SU-DHL-6 (cell line): Measurements from ENCODE around the gene POLN.

Source experiments
- H2AFZ ChIP-seq: fragments of 200-600 bp; sonication (generic); 2 replicates; pipeline ENCODE4 v1.6.1; 2014; ENCODE audit warnings: low read depth, mild to moderate bottlenecking, moderate library complexity, mixed read lengths, antibody characterized with exemption, low read length; ENCODE audit not compliant: severe bottlenecking
- H3F3A ChIP-seq: fragments of 200-600 bp; shearing (Covaris generic); 2 replicates; pipeline ENCODE4 v1.6.0; 2016; ENCODE audit warnings: antibody characterized with exemption, mild to moderate bottlenecking; ENCODE audit not compliant: insufficient read depth
- H3K27ac ChIP-seq: fragments of 200-600 bp; sonication (generic); 2 replicates; pipeline ENCODE4 v1.5.1; 2016; ENCODE audit warnings: low read depth, mild to moderate bottlenecking, low read length, moderate library complexity, mixed read lengths
- H3K27me3 ChIP-seq: fragments of 200-600 bp; sonication (generic), shearing (Covaris generic); 2 replicates; pipeline ENCODE4 v1.6.0; 2014; ENCODE audit warnings: mild to moderate bottlenecking, low read length
- H3K36me3 ChIP-seq: fragments of 200-600 bp; sonication (generic); 2 replicates; pipeline ENCODE4 v1.6.1; 2014; ENCODE audit warnings: mild to moderate bottlenecking, low read length, mixed read lengths
- H3K4me2 ChIP-seq: fragments of 300-600, 200-600 bp; shearing (Covaris generic), sonication (generic); 2 replicates; pipeline ENCODE4 v1.6.0; 2014; ENCODE audit warnings: low read length, low read depth, mild to moderate bottlenecking; ENCODE audit not compliant: poor library complexity, severe bottlenecking
- H3K4me3 ChIP-seq: fragments of 200-600 bp; sonication (generic); 2 replicates; pipeline ENCODE4 v1.5.1; 2014; ENCODE audit warnings: antibody characterized with exemption, low read length, mild to moderate bottlenecking, mixed read lengths; ENCODE audit not compliant: insufficient read depth, poor library complexity, severe bottlenecking
- H3K79me2 ChIP-seq: fragments of 200-600 bp; sonication (generic); 2 replicates; pipeline ENCODE4 v1.6.1; 2014; ENCODE audit warnings: mild to moderate bottlenecking, low read length, moderate library complexity; ENCODE audit not compliant: insufficient read depth
- H3K9ac ChIP-seq: fragments of 200-600 bp; sonication (generic); 2 replicates; pipeline ENCODE4 v1.7.0; 2014; ENCODE audit warnings: mild to moderate bottlenecking, low read length
- H3K9me2 ChIP-seq: fragments of 200-600 bp; sonication (generic); replicated peaks from 2 replicates; pipeline ENCODE4 v1.6.1; 2014; ENCODE audit warnings: low read length; ENCODE audit not compliant: insufficient read depth
- H3K9me3 ChIP-seq: fragments of 200-600 bp; sonication (generic); 2 replicates; pipeline ENCODE4 v1.6.1; 2014; ENCODE audit warnings: low read length, mixed read lengths; ENCODE audit not compliant: insufficient read depth
- H4K20me1 ChIP-seq: fragments of 200-600 bp; sonication (generic); 2 replicates; pipeline ENCODE4 v1.6.1; 2014; ENCODE audit warnings: low read depth, mild to moderate bottlenecking, antibody characterized with exemption, low read length, moderate library complexity, mixed read lengths
- EZH2phosphoT487 ChIP-seq: fragments of 200-600 bp; sonication (generic), shearing (Covaris generic); conservative IDR thresholded peaks from 2 replicates; pipeline ENCODE4 v1.6.1; 2018; ENCODE audit warnings: mild to moderate bottlenecking, antibody characterized with exemption, low read length, moderate library complexity, mixed read lengths
- TF ChIP-seq, protein P1 (sequence below): fragments of 200-600 bp; sonication (generic); IDR thresholded peaks from one replicate; pipeline ENCODE4 v1.5.1; 2017; ENCODE audit warnings: antibody characterized with exemption, mild to moderate bottlenecking, low read length, moderate library complexity; ENCODE audit not compliant: insufficient read depth, poor library complexity, severe bottlenecking

The POLN gene

DNA sequence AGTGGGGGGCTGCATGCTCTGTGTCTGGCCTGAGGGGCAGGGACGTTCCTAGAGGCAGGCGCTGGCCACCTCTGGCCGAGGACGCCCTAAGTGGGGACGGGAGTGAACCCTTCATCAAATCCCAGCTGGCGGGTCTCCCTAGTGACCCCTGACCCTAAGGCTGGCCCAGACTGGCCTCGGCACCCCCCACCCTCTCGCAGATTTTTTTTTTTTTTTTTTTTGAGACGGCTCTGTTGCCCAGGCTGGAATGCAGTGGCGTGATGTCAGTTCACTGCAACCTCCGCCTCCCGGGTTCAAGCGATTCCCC lies 21.0 kb upstream of the POLN start:
- Histone ChIP-seq H3K9me3 (no peaks in the 10 kb centered on the region), H3K4me2 (peak overlapping the region; percentile 80), H3F3A (no peaks in the 10 kb centered on the region), H3K9me2 (no peaks in the 10 kb centered on the region), H3K27ac (no peak overlapping the region; the same call in 1 of the 2 replicates), H3K4me3 (peak overlapping the region; percentile 75), H4K20me1 (no peaks in the 10 kb centered on the region), H2AFZ (peak overlapping the region; percentile 96), H3K27me3 (no peaks in the 10 kb centered on the region), H3K9ac (peak overlapping the region; percentile 84), H3K79me2 (no peaks in the 10 kb centered on the region), H3K36me3 (no peaks in the 10 kb centered on the region)
- TF ChIP-seq EZH2phosphoT487 = no peak
- TF ChIP-seq, protein P1, sequence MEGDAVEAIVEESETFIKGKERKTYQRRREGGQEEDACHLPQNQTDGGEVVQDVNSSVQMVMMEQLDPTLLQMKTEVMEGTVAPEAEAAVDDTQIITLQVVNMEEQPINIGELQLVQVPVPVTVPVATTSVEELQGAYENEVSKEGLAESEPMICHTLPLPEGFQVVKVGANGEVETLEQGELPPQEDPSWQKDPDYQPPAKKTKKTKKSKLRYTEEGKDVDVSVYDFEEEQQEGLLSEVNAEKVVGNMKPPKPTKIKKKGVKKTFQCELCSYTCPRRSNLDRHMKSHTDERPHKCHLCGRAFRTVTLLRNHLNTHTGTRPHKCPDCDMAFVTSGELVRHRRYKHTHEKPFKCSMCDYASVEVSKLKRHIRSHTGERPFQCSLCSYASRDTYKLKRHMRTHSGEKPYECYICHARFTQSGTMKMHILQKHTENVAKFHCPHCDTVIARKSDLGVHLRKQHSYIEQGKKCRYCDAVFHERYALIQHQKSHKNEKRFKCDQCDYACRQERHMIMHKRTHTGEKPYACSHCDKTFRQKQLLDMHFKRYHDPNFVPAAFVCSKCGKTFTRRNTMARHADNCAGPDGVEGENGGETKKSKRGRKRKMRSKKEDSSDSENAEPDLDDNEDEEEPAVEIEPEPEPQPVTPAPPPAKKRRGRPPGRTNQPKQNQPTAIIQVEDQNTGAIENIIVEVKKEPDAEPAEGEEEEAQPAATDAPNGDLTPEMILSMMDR = no peak

DNA sequence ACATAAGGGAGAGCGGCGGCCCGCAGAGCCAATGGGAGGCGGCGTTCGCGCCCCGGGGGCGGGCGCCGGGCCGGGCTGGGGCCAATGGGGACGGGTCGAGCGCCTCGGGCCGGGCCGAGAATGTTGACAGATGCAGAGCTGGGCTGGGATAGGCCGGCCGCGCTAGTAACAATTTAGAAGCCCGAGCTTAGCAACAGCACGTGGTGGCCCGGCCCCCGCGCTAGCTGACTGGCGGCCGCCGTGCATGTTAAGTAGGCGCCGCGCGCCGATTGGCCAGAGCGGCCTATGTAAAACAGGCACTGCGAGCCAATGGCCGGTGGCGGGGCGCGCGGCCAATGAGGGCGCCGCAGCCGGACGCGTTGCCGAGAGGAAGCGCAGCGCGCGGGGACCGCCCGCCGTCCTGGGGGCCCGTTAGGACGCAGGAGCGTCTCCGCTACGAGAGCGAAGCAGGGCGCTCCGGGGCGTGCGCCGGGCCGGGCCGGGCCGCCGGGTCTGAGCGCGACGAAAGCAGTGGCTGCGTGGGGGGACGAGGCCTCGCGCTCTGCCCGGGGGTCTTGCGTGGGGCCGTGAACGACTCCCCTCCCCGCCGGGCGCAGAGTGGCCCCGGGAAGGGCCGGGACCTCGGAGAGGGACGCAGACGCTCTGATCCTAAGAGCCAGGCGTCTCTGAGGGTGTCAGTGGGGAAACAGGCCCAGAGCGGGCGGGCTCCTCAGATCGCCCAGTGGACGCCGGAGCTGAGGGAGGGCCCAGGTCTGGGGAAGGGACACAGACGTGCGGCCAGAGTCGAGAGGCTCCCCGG lies 20.4 kb upstream of the POLN start:
- Histone ChIP-seq H3K9me2 (no peaks in the 10 kb centered on the region), H3K9me3 (no peaks in the 10 kb centered on the region), H2AFZ (peak overlapping the region; percentile 96), H3K27me3 (no peaks in the 10 kb centered on the region), H3K4me3 (peak overlapping the region; percentile 75), H3K79me2 (no peaks in the 10 kb centered on the region), H3K27ac (peak overlapping the region; percentile 13; the same call in 1 of the 2 replicates), H4K20me1 (no peaks in the 10 kb centered on the region), H3K9ac (peak overlapping the region; percentile 84), H3K36me3 (no peaks in the 10 kb centered on the region), H3F3A (no peaks in the 10 kb centered on the region), H3K4me2 (peak overlapping the region; percentile 80)
- TF ChIP-seq, protein P1 = no peak
- no peak for TF ChIP-seq EZH2phosphoT487

DNA sequence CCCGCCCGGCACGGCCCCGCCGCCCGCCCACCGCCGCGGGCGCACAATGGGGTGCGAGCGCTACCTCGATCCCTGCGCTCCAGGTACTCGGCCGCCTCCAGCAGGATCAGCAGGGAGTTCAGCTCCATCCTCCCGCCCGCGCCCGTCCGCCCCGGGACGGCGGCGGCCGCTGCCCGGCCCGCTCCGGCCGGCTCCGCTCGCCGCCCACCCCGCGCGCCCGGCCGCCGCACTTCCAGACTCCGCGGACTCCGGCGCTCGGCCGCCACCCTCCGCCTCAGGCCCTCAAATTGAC lies 19.9 kb upstream of the POLN start, which contains the start of gene MXD4:
Gene MXD4 (minus strand): TSS at position 257 of the 292 bp plus-strand sequence. CDS start 129 bp downstream, at position 128.
- no peaks in the 10 kb centered on the region for H3K9me3 ChIP-seq
- H2AFZ ChIP-seq = peak within 1 kb of the TSS; percentile 96
- H3F3A ChIP-seq = no peaks in the 10 kb centered on the region
- H3K27ac ChIP-seq = peak within 1 kb of the TSS; percentile 13; the same call in 1 of the 2 replicates
- no peaks in the 10 kb centered on the region for H3K9me2 ChIP-seq
- H3K9ac ChIP-seq = peak within 1 kb of the TSS; percentile 84
- H4K20me1 ChIP-seq = no peaks in the 10 kb centered on the region
- H3K4me2 ChIP-seq = peak within 1 kb of the TSS; percentile 80
- H3K27me3 ChIP-seq = no peaks in the 10 kb centered on the region
- no peaks in the 10 kb centered on the region for H3K36me3 ChIP-seq
- TF ChIP-seq, protein P1 = no peak
- TF ChIP-seq EZH2phosphoT487 = no peak
- peak within 1 kb of the TSS; percentile 75 for H3K4me3 ChIP-seq
- H3K79me2 ChIP-seq = no peaks in the 10 kb centered on the region
